HFFc6 (cell line): ENCODE results near the gene SSBP2. TPM values are rescaled to one million over a fixed set of nuclear protein-coding genes. Genes with fewer than 3 reads are reported as not detected.

Experiments used
- DNase-seq: peaks from one replicate; pipeline ENCODE4 v3.0.0-alpha.2; 2018
- H3K27ac Mint-ChIP-seq: 2 replicates; pipeline ENCODE4 v1.8.0; 2020; ENCODE audit warnings: mild to moderate bottlenecking, mixed read lengths
- H3K27me3 Mint-ChIP-seq: 2 replicates; pipeline ENCODE4 v1.8.0; 2021; ENCODE audit warnings: mild to moderate bottlenecking, moderate library complexity, mixed read lengths; ENCODE audit not compliant: insufficient read depth
- H3K36me3 Mint-ChIP-seq: 2 replicates; pipeline ENCODE4 v1.8.0; 2021; ENCODE audit warnings: low read depth, mixed read lengths
- H3K4me1 Mint-ChIP-seq: 2 replicates; pipeline ENCODE4 v1.8.0; 2020; ENCODE audit warnings: low read depth, mixed read lengths
- H3K4me3 Mint-ChIP-seq: 2 replicates; pipeline ENCODE4 v1.8.0; 2020; ENCODE audit warnings: mild to moderate bottlenecking, moderate library complexity, mixed read lengths
- H3K9me3 Mint-ChIP-seq: 2 replicates; pipeline ENCODE4 v1.8.0; 2020; ENCODE audit warnings: mild to moderate bottlenecking, mixed read lengths
- total RNA-seq, 6 experiments: library from RNA; stranded (reverse); fragmentation: NEBNext Ultra II Directional; extraction: Animal tissue kit (Norgen Biotek cat#: 25700); gene quantifications; 2 replicates in 1 of 6; 3 replicates in 5 of 6; pipeline ENCODE4 v1.2.3, GENCODE V29; 2021
- TF ChIP-seq, protein P1 (sequence below): fragments of 200-600 bp; sonication (generic); IDR thresholded peaks from 2 replicates; pipeline ENCODE4 v1.5.0; 2021; ENCODE audit warnings: antibody characterized with exemption, mild to moderate bottlenecking

SSBP2 gene
- total RNA-seq, 6 experiments from 2014 or later = 21.0 to 28.6 (median 25.1) TPM

GRCh38 chr5:81762853-81763252, 12.0 kb upstream of the SSBP2 start:
- no peaks in the 10 kb centered on the region for H3K27me3 Mint-ChIP-seq
- no peaks in the 10 kb centered on the region for H3K36me3 Mint-ChIP-seq
- H3K9me3 Mint-ChIP-seq = no peaks in the 10 kb centered on the region
- H3K4me3 Mint-ChIP-seq = no peak overlapping the region
- H3K4me1 Mint-ChIP-seq = peaks cover 33% of the 10 kb centered on the region
- DNase-seq = no peak
- TF ChIP-seq, protein P1, sequence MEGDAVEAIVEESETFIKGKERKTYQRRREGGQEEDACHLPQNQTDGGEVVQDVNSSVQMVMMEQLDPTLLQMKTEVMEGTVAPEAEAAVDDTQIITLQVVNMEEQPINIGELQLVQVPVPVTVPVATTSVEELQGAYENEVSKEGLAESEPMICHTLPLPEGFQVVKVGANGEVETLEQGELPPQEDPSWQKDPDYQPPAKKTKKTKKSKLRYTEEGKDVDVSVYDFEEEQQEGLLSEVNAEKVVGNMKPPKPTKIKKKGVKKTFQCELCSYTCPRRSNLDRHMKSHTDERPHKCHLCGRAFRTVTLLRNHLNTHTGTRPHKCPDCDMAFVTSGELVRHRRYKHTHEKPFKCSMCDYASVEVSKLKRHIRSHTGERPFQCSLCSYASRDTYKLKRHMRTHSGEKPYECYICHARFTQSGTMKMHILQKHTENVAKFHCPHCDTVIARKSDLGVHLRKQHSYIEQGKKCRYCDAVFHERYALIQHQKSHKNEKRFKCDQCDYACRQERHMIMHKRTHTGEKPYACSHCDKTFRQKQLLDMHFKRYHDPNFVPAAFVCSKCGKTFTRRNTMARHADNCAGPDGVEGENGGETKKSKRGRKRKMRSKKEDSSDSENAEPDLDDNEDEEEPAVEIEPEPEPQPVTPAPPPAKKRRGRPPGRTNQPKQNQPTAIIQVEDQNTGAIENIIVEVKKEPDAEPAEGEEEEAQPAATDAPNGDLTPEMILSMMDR = no peak
- H3K27ac Mint-ChIP-seq = no peak overlapping the region

GRCh38 chr5:81762401-81762800, 11.5 kb upstream of the SSBP2 start:
- Mint-ChIP-seq H3K9me3 (no peaks in the 10 kb centered on the region), H3K27ac (no peak overlapping the region), H3K4me1 (peaks cover 28% of the 10 kb centered on the region), H3K27me3 (no peaks in the 10 kb centered on the region), H3K36me3 (no peaks in the 10 kb centered on the region), H3K4me3 (no peak overlapping the region)
- TF ChIP-seq, protein P1 = no peak
- no peak for DNase-seq

DNA sequence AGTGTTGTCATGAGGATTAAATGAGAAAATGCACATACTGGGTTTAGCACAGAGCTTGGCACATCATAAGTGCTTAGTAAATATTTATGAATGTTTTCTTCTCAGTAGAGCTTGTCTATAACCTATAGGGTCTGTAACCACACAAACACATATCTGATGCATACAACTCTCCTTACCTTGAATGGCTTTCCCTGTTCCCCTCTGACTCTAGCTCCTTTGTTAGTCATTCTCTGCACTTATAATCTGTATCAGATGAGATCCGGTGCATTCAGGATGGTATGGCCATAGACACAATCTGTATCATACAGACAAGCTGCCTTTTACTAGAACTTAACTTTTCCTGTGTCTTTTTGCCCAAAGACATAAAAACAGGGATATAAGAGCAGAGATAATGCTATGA, 11.1 kb upstream of the SSBP2 start:
- Mint-ChIP-seq H3K4me3 (no peak overlapping the region), H3K36me3 (no peaks in the 10 kb centered on the region), H3K9me3 (no peaks in the 10 kb centered on the region), H3K27ac (no peak overlapping the region), H3K27me3 (no peaks in the 10 kb centered on the region), H3K4me1 (peaks cover 24% of the 10 kb centered on the region)
- TF ChIP-seq, protein P1 = no peak
- no peak for DNase-seq

DNA sequence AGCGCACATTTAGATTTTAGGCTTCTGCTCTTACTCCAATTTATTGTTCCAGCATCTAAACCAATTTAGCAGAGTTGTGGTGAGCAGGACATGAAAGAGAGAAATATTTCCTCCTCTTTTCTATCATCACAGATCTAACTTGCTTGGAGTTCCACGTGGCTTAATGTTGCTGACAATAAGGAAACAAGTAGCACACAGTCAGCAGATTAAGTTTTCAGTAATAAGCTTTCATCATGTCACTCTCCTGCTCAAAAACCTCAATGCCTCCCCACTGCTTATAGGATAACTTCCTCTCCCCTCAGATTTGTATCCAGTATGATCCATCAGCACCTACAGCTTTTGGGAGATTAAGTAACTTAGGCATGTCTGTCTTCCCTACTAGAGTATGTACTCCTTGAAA, 10.4 kb upstream of the SSBP2 start:
- no peaks in the 10 kb centered on the region for H3K36me3 Mint-ChIP-seq
- no peaks in the 10 kb centered on the region for H3K27me3 Mint-ChIP-seq
- peaks cover 26% of the 10 kb centered on the region for H3K4me1 Mint-ChIP-seq
- no peak overlapping the region for H3K4me3 Mint-ChIP-seq
- DNase-seq = no peak
- TF ChIP-seq, protein P1 = no peak
- no peak overlapping the region for H3K27ac Mint-ChIP-seq
- H3K9me3 Mint-ChIP-seq = no peaks in the 10 kb centered on the region

GRCh38 chr5:81760521-81760920, 9.6 kb upstream of the SSBP2 start:
- TF ChIP-seq, protein P1 = no peak
- no peaks in the 10 kb centered on the region for H3K27me3 Mint-ChIP-seq
- no peak overlapping the region for H3K4me3 Mint-ChIP-seq
- DNase-seq = no peak
- H3K9me3 Mint-ChIP-seq = no peaks in the 10 kb centered on the region
- no peak overlapping the region; the same call in 1 of the 2 replicates for H3K27ac Mint-ChIP-seq
- H3K4me1 Mint-ChIP-seq = peaks cover 34% of the 10 kb centered on the region
- no peaks in the 10 kb centered on the region for H3K36me3 Mint-ChIP-seq

GRCh38 chr5:81759632-81760005, 8.7 kb upstream of the SSBP2 start:
- Mint-ChIP-seq H3K36me3 (no peaks in the 10 kb centered on the region), H3K27me3 (no peaks in the 10 kb centered on the region), H3K4me3 (no peak overlapping the region), H3K27ac (no peak overlapping the region), H3K9me3 (no peaks in the 10 kb centered on the region), H3K4me1 (peaks cover 43% of the 10 kb centered on the region)
- TF ChIP-seq, protein P1 = no peak
- DNase-seq = no peak
